ENCODE data around the gene PSD2. TPM values are rescaled to one million over a fixed set of nuclear protein-coding genes. Genes with fewer than 3 reads are reported as not detected.

Gene PSD2
- total RNA-seq, 1 donor from 2014 or later: 0.62 TPM

DNA sequence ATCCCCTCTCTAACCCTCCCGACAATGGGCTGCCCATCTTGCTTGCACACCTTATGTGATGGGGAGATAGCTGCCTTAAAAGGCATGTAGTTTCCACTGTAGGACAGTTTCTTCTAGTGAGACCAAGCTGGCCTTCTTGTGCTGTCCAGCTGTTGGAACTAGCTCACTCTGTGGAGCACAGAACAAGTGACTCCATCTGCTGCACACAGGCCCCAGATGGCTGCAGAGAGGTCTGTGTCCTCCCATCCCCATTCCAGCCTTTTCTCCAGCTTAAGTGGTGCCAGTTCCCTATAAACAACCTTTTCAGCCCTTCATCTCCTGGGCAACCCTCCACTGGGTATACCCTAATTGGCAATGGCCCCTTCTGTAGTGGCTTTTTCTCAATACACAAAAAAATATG is 18.7 kb upstream of the PSD2 start:
- DNase-seq (ENCODE audit: extremely low spot score, unreplicated experiment): no peak
- Mint-ChIP-seq H3K4me3 (ENCODE audit: unreplicated experiment) (no peak overlapping the region), H3K36me3 (ENCODE audit: unreplicated experiment) (no peaks in the 10 kb centered on the region), H3K9me3 (ENCODE audit: unreplicated experiment) (no peaks in the 10 kb centered on the region), H3K4me1 (ENCODE audit: unreplicated experiment) (peaks cover 5% of the 10 kb centered on the region), H3K27ac (ENCODE audit: unreplicated experiment) (no peak overlapping the region), H3K27me3 (ENCODE audit: unreplicated experiment) (peaks cover 32% of the 10 kb centered on the region)
- TF ChIP-seq, protein P1, sequence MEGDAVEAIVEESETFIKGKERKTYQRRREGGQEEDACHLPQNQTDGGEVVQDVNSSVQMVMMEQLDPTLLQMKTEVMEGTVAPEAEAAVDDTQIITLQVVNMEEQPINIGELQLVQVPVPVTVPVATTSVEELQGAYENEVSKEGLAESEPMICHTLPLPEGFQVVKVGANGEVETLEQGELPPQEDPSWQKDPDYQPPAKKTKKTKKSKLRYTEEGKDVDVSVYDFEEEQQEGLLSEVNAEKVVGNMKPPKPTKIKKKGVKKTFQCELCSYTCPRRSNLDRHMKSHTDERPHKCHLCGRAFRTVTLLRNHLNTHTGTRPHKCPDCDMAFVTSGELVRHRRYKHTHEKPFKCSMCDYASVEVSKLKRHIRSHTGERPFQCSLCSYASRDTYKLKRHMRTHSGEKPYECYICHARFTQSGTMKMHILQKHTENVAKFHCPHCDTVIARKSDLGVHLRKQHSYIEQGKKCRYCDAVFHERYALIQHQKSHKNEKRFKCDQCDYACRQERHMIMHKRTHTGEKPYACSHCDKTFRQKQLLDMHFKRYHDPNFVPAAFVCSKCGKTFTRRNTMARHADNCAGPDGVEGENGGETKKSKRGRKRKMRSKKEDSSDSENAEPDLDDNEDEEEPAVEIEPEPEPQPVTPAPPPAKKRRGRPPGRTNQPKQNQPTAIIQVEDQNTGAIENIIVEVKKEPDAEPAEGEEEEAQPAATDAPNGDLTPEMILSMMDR (IDR thresholded peaks at IDR 0.05): no peak

DNA sequence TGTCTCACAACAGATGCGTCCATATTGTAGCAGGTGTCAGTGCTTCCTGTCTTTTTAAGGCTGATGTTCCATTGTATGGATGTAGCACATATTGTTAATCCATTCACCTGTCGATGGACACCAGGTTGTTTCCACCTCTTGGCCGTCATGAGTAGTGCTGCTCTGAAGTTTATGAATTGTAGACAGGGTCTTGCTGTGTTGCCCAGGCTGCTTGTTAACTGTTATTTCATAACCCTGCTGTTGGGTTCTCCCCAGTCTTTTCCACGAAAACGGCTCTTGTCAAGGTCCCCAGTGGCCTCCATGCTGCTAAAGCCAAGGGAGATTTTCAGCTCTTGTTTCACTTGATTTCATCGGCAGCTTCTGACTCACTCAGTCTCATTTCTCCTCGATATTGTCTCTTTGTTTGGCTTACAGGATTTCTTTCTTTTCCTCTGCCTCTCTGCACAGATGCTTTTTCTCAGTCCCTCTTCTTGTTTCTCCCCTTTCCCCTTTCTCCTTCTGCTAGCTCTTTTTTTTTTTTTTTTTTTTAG is 12.1 kb upstream of the PSD2 start:
- Mint-ChIP-seq H3K9me3 (ENCODE audit: unreplicated experiment) (no peaks in the 10 kb centered on the region), H3K27me3 (ENCODE audit: unreplicated experiment) (peaks cover 36% of the 10 kb centered on the region), H3K36me3 (ENCODE audit: unreplicated experiment) (no peaks in the 10 kb centered on the region), H3K4me3 (ENCODE audit: unreplicated experiment) (no peak overlapping the region), H3K27ac (ENCODE audit: unreplicated experiment) (no peak overlapping the region), H3K4me1 (ENCODE audit: unreplicated experiment) (no peaks in the 10 kb centered on the region)
- no peak for DNase-seq (ENCODE audit: extremely low spot score, unreplicated experiment)
- TF ChIP-seq, protein P1 (IDR thresholded peaks at IDR 0.05): no peak

DNA sequence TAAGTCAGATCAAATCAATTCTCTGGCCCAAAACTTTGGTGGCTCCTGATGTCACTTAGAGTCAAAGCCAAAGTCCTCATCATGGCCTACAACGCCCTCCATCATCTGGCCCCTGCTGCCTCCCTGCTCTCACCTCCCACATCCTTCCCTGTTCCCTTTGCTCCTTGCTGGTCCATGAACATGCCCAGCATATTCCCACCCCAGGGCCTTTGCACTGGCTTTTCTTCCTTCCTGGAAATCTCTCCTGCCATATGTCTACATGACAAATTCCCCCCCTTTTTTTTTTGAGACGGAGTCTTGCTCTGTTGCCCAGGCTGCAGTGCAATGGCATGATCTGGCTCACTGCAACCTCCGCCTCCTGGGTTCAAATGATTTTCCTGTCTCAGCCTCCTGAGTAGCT is 11.1 kb upstream of the PSD2 start:
- Mint-ChIP-seq H3K9me3 (ENCODE audit: unreplicated experiment) (no peaks in the 10 kb centered on the region), H3K27me3 (ENCODE audit: unreplicated experiment) (peaks cover 33% of the 10 kb centered on the region), H3K4me3 (ENCODE audit: unreplicated experiment) (no peak overlapping the region), H3K27ac (ENCODE audit: unreplicated experiment) (no peak overlapping the region), H3K36me3 (ENCODE audit: unreplicated experiment) (no peaks in the 10 kb centered on the region), H3K4me1 (ENCODE audit: unreplicated experiment) (no peaks in the 10 kb centered on the region)
- TF ChIP-seq, protein P1 (IDR thresholded peaks at IDR 0.05): no peak
- no peak for DNase-seq (ENCODE audit: extremely low spot score, unreplicated experiment)

DNA sequence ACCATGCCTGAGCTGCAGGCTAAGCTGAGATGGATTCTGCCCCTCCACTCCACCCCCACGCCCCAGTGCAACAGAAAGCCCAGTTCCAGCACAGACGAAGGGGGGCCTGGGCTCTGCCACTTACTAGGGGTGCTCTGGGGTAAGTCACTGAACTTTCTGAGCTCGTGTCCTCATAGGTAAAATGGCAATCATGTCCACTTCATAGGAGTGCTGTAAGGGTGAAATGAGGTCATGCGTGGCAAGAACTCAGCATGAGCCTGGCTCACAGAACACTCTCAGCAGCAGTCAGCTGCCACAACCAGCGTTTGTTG is 8.4 kb upstream of the PSD2 start:
- Mint-ChIP-seq H3K27me3 (ENCODE audit: unreplicated experiment) (peaks cover 28% of the 10 kb centered on the region), H3K4me1 (ENCODE audit: unreplicated experiment) (no peaks in the 10 kb centered on the region), H3K9me3 (ENCODE audit: unreplicated experiment) (no peaks in the 10 kb centered on the region), H3K27ac (ENCODE audit: unreplicated experiment) (no peak overlapping the region), H3K36me3 (ENCODE audit: unreplicated experiment) (no peaks in the 10 kb centered on the region), H3K4me3 (ENCODE audit: unreplicated experiment) (peak overlapping the region; percentile 88)
- TF ChIP-seq, protein P1 (IDR thresholded peaks at IDR 0.05): no peak
- no peak for DNase-seq (ENCODE audit: extremely low spot score, unreplicated experiment)

DNA sequence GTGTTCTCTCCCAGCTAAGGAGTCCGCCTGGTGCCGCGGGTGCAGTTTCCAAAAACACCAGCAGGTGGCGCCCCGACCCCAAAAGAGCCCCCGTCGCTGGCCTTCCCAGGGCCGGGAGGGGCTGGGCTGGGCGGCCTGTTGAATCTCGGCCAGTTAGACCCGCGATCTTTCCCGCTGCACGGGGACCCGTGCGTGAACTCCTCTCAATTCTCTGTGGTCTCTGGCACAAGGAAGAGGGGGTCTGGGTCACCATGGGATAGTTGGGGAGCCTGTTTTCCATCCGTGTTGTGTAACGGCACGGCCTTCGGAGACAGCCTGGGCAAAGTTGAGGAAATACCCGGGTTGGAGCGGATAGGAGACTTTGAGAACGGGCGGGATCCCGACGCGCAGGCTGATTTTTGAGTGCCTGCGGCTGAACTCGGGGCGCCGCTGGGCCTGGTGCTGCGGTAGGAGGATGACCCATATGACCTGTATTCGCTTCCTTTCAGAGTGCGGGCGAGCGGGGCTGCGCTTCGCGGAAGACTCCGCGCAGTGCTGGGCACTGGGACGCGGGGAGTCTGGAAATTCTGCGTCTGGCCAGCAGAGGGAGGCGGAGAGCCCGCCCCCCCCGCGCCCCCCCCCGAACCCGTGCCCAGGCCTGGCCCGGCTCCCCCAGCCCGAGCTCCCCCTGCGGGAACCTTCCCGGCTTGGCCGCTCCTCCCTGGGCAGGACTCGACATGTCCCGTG is 7.9 kb upstream of the PSD2 start:
- H3K9me3 Mint-ChIP-seq (ENCODE audit: unreplicated experiment): no peaks in the 10 kb centered on the region
- no peaks in the 10 kb centered on the region for H3K36me3 Mint-ChIP-seq (ENCODE audit: unreplicated experiment)
- peak; percentile 98 for DNase-seq (ENCODE audit: extremely low spot score, unreplicated experiment)
- H3K4me1 Mint-ChIP-seq (ENCODE audit: unreplicated experiment): no peaks in the 10 kb centered on the region
- TF ChIP-seq, protein P1 (IDR thresholded peaks at IDR 0.05): peak; percentile 76
- H3K27me3 Mint-ChIP-seq (ENCODE audit: unreplicated experiment): peaks cover 30% of the 10 kb centered on the region
- H3K27ac Mint-ChIP-seq (ENCODE audit: unreplicated experiment): peak overlapping the region; percentile 62
- H3K4me3 Mint-ChIP-seq (ENCODE audit: unreplicated experiment): peak overlapping the region; percentile 88
